H1 (cell line): Measurements from ENCODE around the gene C5AR1. TPM values are rescaled to one million over a fixed set of nuclear protein-coding genes. Genes with fewer than 3 reads are reported as not detected.

ENCODE experiments used
- CTCF ChIA-PET: fragments of 300-600 bp; sonication (Branson Sonifier 250); formaldehyde crosslinking; loops from one replicate; lab custom pipeline; 2021; ENCODE audit not compliant: partially characterized antibody; lab: Charles Lee
- POLR2A ChIA-PET: fragments of 300-600 bp; sonication (Branson Sonifier 250); formaldehyde crosslinking; loops from one replicate; lab custom pipeline; 2021; ENCODE audit warnings: inconsistent platforms; ENCODE audit not compliant: partially characterized antibody; lab: Charles Lee
- DNase-seq, 2 experiments: peaks; one replicate each; pipeline versions ENCODE4 v3.0.0 to v3.0.0-alpha.2; 2010 to 2022; ENCODE audit warnings: low spot score in 2 of 2, low read depth in 1 of 2, mixed read lengths in 1 of 2
- FAIRE-seq: peaks from 2 replicates; lab custom pipeline; 2011; peaks lifted over from hg19 to GRCh38; lab: Jason Lieb, UNC
- H2AFZ ChIP-seq: 2 replicates; pipeline ENCODE4 v1.8.1; 2012; ENCODE audit warnings: low read length, inconsistent platforms
- H2AK5ac ChIP-seq: 2 replicates; pipeline ENCODE4 v1.6.1; 2013; ENCODE audit warnings: low read depth, low read length
- H2BK120ac ChIP-seq: replicated peaks from 2 replicates; pipeline ENCODE3; 2013; ENCODE audit warnings: low read depth, low read length, inconsistent platforms
- H2BK12ac ChIP-seq: 2 replicates; pipeline ENCODE4 v1.6.1; 2013; ENCODE audit warnings: low read depth, low read length
- H2BK15ac ChIP-seq: 2 replicates; pipeline ENCODE4 v1.6.1; 2013; ENCODE audit warnings: low read length
- H2BK20ac ChIP-seq: 2 replicates; pipeline ENCODE4 v1.6.1; 2013; ENCODE audit warnings: low read length
- H2BK5ac ChIP-seq: 2 replicates; pipeline ENCODE4 v1.6.1; 2013; ENCODE audit warnings: low read depth, low read length
- H3K14ac ChIP-seq: 2 replicates; pipeline ENCODE4 v1.6.1; 2013; ENCODE audit warnings: inconsistent platforms; ENCODE audit not compliant: insufficient read length
- H3K18ac ChIP-seq: 2 replicates; pipeline ENCODE4 v1.6.1; 2013; ENCODE audit warnings: low read length; ENCODE audit errors: extremely low read depth
- H3K23ac ChIP-seq: 2 replicates; pipeline ENCODE4 v1.6.1; 2013; ENCODE audit warnings: inconsistent platforms; ENCODE audit not compliant: insufficient read length
- H3K23me2 ChIP-seq: 2 replicates; pipeline ENCODE4 v1.6.1; 2013; ENCODE audit warnings: low read depth, low read length
- H3K27ac ChIP-seq: 2 replicates; pipeline ENCODE4 v1.6.1; 2011; ENCODE audit warnings: low read depth, low read length, inconsistent platforms
- H3K27me3 ChIP-seq, 4 experiments: replicated peaks in 1 of 4; 1 replicate in 1 of 4; 2 replicates in 3 of 4; pipeline versions ENCODE4 v1.6.1 to v1.8.1; 2011 to 2013; ENCODE audit warnings: low read length in 3 of 4, mild to moderate bottlenecking in 3 of 4, inconsistent platforms in 2 of 4, mixed read lengths in 2 of 4, moderate library complexity in 1 of 4; ENCODE audit not compliant: control insufficient read depth in 3 of 4, insufficient read depth in 3 of 4; ENCODE audit errors: extremely low read depth in 1 of 4
- H3K36me3 ChIP-seq, 4 experiments: 2 replicates each; pipeline versions ENCODE4 v1.6.1 to v1.8.1; 2011 to 2013; ENCODE audit warnings: mild to moderate bottlenecking in 4 of 4, low read length in 3 of 4, moderate library complexity in 2 of 4, control low read depth in 1 of 4, inconsistent platforms in 1 of 4; ENCODE audit not compliant: insufficient read depth in 4 of 4, control insufficient read depth in 2 of 4
- H3K4ac ChIP-seq: replicated peaks from 2 replicates; pipeline ENCODE3; 2013; ENCODE audit warnings: low read length, low read depth, mixed read lengths, inconsistent platforms; ENCODE audit not compliant: insufficient read length
- H3K4me1 ChIP-seq, 4 experiments: replicated peaks in 1 of 4; 1 replicate in 1 of 4; 2 replicates in 3 of 4; pipeline versions ENCODE4 v1.6.1 to v1.8.1; 2011 to 2013; ENCODE audit warnings: low read length in 3 of 4, inconsistent platforms in 2 of 4, mixed read lengths in 1 of 4; ENCODE audit not compliant: insufficient read depth in 4 of 4, control insufficient read depth in 3 of 4
- H3K4me2 ChIP-seq, 2 experiments: 2 replicates each; pipeline versions ENCODE4 v1.6.1 to v1.8.1; 2011 to 2013; ENCODE audit warnings: low read depth in 2 of 2, low read length in 2 of 2, control low read depth in 1 of 2, inconsistent platforms in 1 of 2, mild to moderate bottlenecking in 1 of 2; ENCODE audit not compliant: insufficient read depth in 1 of 2
- H3K4me3 ChIP-seq, 4 experiments: fragments of 200-600, 300-600 bp in 1 of 4; sonication (generic), shearing (Covaris generic), sonication (Bioruptor Twin) in 1 of 4; 2 replicates each; pipeline versions ENCODE4 v1.5.1 to v1.8.1; 2011 to 2016; ENCODE audit warnings: low read length in 4 of 4, low read depth in 3 of 4, control low read depth in 2 of 4, inconsistent platforms in 2 of 4, mild to moderate bottlenecking in 2 of 4, mixed read lengths in 1 of 4, moderate library complexity in 1 of 4; ENCODE audit not compliant: insufficient read depth in 2 of 4; ENCODE audit errors: extremely low read depth in 1 of 4
- H3K56ac ChIP-seq: replicated peaks from 2 replicates; pipeline ENCODE3; 2013; ENCODE audit warnings: low read depth, mild to moderate bottlenecking, mixed read lengths, low read length, inconsistent platforms; ENCODE audit not compliant: insufficient read length
- H3K79me1 ChIP-seq: 2 replicates; pipeline ENCODE4 v1.6.1; 2013; ENCODE audit warnings: low read depth, low read length, control low read depth
- H3K79me2 ChIP-seq, 2 experiments: 2 replicates each; pipeline versions ENCODE4 v1.6.1 to v1.8.1; 2012 to 2013; ENCODE audit warnings: low read length in 2 of 2, mild to moderate bottlenecking in 2 of 2, inconsistent platforms in 1 of 2; ENCODE audit not compliant: insufficient read depth in 2 of 2, control insufficient read depth in 1 of 2
- H3K9ac ChIP-seq, 4 experiments: replicated peaks in 1 of 4; 1 replicate in 1 of 4; 2 replicates in 3 of 4; pipeline versions ENCODE4 v1.6.1 to v1.8.1; 2011 to 2013; ENCODE audit warnings: low read depth in 3 of 4, low read length in 3 of 4, control low read depth in 2 of 4, mild to moderate bottlenecking in 2 of 4, moderate library complexity in 2 of 4, inconsistent platforms in 1 of 4; ENCODE audit errors: extremely low read depth in 1 of 4
- H3K9me3 ChIP-seq, 2 experiments: 2 replicates each; pipeline versions ENCODE4 v1.6.1 to v1.8.1; 2012 to 2013; ENCODE audit warnings: mild to moderate bottlenecking in 2 of 2, moderate library complexity in 2 of 2, control low read depth in 1 of 2, inconsistent platforms in 1 of 2, low read depth in 1 of 2, low read length in 1 of 2, mixed read lengths in 1 of 2; ENCODE audit not compliant: insufficient read depth in 2 of 2
- H4K20me1 ChIP-seq, 2 experiments: replicated peaks in 1 of 2; 2 replicates each; pipeline versions ENCODE3 to v1.8.1; 2011 to 2013; ENCODE audit warnings: inconsistent platforms in 2 of 2, low read length in 2 of 2, mild to moderate bottlenecking in 1 of 2; ENCODE audit not compliant: insufficient read depth in 2 of 2, control insufficient read depth in 1 of 2
- H4K5ac ChIP-seq: 2 replicates; pipeline ENCODE4 v1.6.1; 2013; ENCODE audit warnings: low read length, low read depth, mixed read lengths, inconsistent platforms; ENCODE audit not compliant: insufficient read length
- H4K8ac ChIP-seq: 2 replicates; pipeline ENCODE4 v1.8.0; 2013; ENCODE audit warnings: mild to moderate bottlenecking, moderate library complexity, low read length, inconsistent platforms; ENCODE audit not compliant: insufficient read depth; ENCODE audit errors: extremely low read depth
- H4K91ac ChIP-seq: replicated peaks from 2 replicates; pipeline ENCODE3; 2013; ENCODE audit warnings: low read length, mixed read lengths, inconsistent platforms; ENCODE audit not compliant: insufficient read length
- CEBPB ChIP-seq: IDR thresholded peaks from 2 replicates; pipeline ENCODE4 v1.6.1; 2012; ENCODE audit warnings: low read depth, low read length
- PHF8 ChIP-seq: fragments of 200-600 bp; sonication (generic); conservative IDR thresholded peaks from 2 replicates; pipeline ENCODE4 v1.7.1; 2012; ENCODE audit warnings: low read depth, mild to moderate bottlenecking, inconsistent platforms, low read length, moderate library complexity
- WGBS, 2 experiments: shearing (Covaris generic) in 1 of 2; methylation state at CpG; one replicate each; pipeline versions ENCODE4 v1.1.6 to v1.1.7; 2013 to 2015; ENCODE audit warnings: low lambda C conversion rate in 2 of 2, mixed read lengths in 2 of 2, inconsistent platforms in 1 of 2, low coverage in 1 of 2, missing lambda C conversion rate in 1 of 2; ENCODE audit not compliant: insufficient replicate concordance in 2 of 2, insufficient coverage in 1 of 2, insufficient read length in 1 of 2; ENCODE audit errors: extremely low coverage in 1 of 2, missing lambda C conversion rate in 1 of 2; 5-methylcytosine and 5-hydroxymethylcytosine counted together
- polyA plus RNA-seq, 7 experiments: library from polyadenylated mRNA; depleted of rRNA in 3 of 7; stranded (reverse) in 5 of 7; unstranded in 2 of 7; fragments of >200 nt in 5 of 7; fragments of 200-250 nt in 2 of 7; gene quantifications; 1 replicate in 5 of 7; 2 replicates in 1 of 7; 4 replicates in 1 of 7; pipeline versions ENCODE4 v1.2.1 to v1.2.3, GENCODE V29; 2011 to 2013; ENCODE audit warnings: missing spikeins in 2 of 7, mixed read lengths in 2 of 7
- total RNA-seq: library from RNA; stranded (reverse); fragmentation: NEBNext Ultra II Directional; extraction: Animal tissue kit (Norgen Biotek cat#: 25700); gene quantifications from 2 replicates; pipeline ENCODE4 v1.2.1, GENCODE V29; 2021

The C5AR1 gene
- total and polyA plus RNA-seq, 2 of the 8 experiments (the other 6 are each of a cell fraction or from before 2014, with no cell fraction given): 0.20 TPM; not detected in 1

GRCh38 chr19:47340477-47341208, 31.0 kb downstream of the C5AR1 start:
- H4K8ac ChIP-seq: peak overlapping the region; percentile 25; the same call in 1 of the 2 replicates
- H4K5ac ChIP-seq: no peak overlapping the region
- H3K4ac ChIP-seq: no peak overlapping the region
- H3K27me3 ChIP-seq: no peaks in the 10 kb centered on the region
- TF ChIP-seq CEBPB (peak; percentile 30; the same call in 1 of the 2 replicates), PHF8 (no peak)
- no peaks in the 10 kb centered on the region for H4K20me1 ChIP-seq
- DNase-seq: no peak
- H4K91ac ChIP-seq: no peak overlapping the region
- no peak overlapping the region for H3K4me3 ChIP-seq
- FAIRE-seq: no peak
- ChIA-PET POLR2A (no interaction called here), CTCF (interaction anchor here (1.0 to 4.7 kb wide), 4 partner anchors 8 to 366 kb away, joined by 3 to 19 read pairs (median 4); partner anchors contain the start of gene DHX34)
- H2BK120ac ChIP-seq: no peak overlapping the region
- H2AFZ ChIP-seq: no peak overlapping the region
- no peak overlapping the region for H2AK5ac ChIP-seq
- H3K23me2 ChIP-seq: no peaks in the 10 kb centered on the region
- H2BK15ac ChIP-seq: no peak overlapping the region
- H3K9ac ChIP-seq: no peak overlapping the region
- H3K14ac ChIP-seq: no peak overlapping the region
- 94% methylated on average over 19 of the region's 29 CpGs; no CpG with 5 or more reads in 1 of the 2 experiments for WGBS, 2 experiments
- H3K79me2 ChIP-seq: no peaks in the 10 kb centered on the region
- H2BK12ac ChIP-seq: no peak overlapping the region
- H3K23ac ChIP-seq: no peak overlapping the region
- no peak overlapping the region for H3K27ac ChIP-seq
- peaks cover 0 to 3% (median 0%) of the 10 kb centered on the region in 4 experiments; a peak in 1 of 7 replicates for H3K4me1 ChIP-seq
- no peaks in the 10 kb centered on the region for H3K79me1 ChIP-seq
- H3K18ac ChIP-seq: no peak overlapping the region
- H3K36me3 ChIP-seq: no peaks in the 10 kb centered on the region
- H2BK5ac ChIP-seq: no peak overlapping the region
- no peak overlapping the region for H3K4me2 ChIP-seq
- H3K9me3 ChIP-seq: no peaks in the 10 kb centered on the region
- no peak overlapping the region for H2BK20ac ChIP-seq
- no peak overlapping the region for H3K56ac ChIP-seq
